T-cell (primary cell): ENCODE results near the gene FAM124B. TPM values are rescaled to one million over a fixed set of nuclear protein-coding genes. Genes with fewer than 3 reads are reported as not detected.
"Not testable (repeated sequence)": the region's sequence is repeated elsewhere in the genome, so short reads cannot be mapped to it uniquely, and the experiment has no call there.

ENCODE experiments used
- ATAC-seq, 4 experiments: fragments of 200-7000 bp in 3 of 4; fragments of 150-1000 bp in 1 of 4; cut with Tn5 transposase; replicated peaks in 1 of 4; 1 replicate in 3 of 4; 2 replicates in 1 of 4; pipeline ENCODE4 v1.10.0; 2021; ENCODE audit warnings: moderate library complexity in 3 of 4, mild to moderate bottlenecking in 2 of 4, moderate number of reproducible peaks in 1 of 4
- CTCF ChIA-PET, 2 donors: fragments of 300-600 bp; sonication (Branson Sonifier 250); formaldehyde crosslinking; loops; one replicate each; lab custom pipeline; 2022; ENCODE audit warnings: antibody characterized with exemption in 2 of 2; lab: Charles Lee
- POLR2A ChIA-PET, 2 donors: fragments of 300-600 bp; sonication (Branson Sonifier 250); formaldehyde crosslinking; loops; one replicate each; lab custom pipeline; 2022; ENCODE audit warnings: antibody characterized with exemption in 2 of 2; lab: Charles Lee
- DNase-seq, 35 experiments: peaks; one replicate each; pipeline versions ENCODE4 v3.0.0 to v3.0.0-alpha.2; 2013 to 2023
- H3K27ac ChIP-seq: one replicate; pipeline ENCODE4 v1.5.1; 2013; ENCODE audit warnings: low read length
- H3K27me3 ChIP-seq, 2 experiments: replicated peaks in 1 of 2; 1 replicate in 1 of 2; 2 replicates in 1 of 2; pipeline versions ENCODE4 v1.6.1 to v1.7.0; 2013; ENCODE audit warnings: low read length in 1 of 2, mixed read lengths in 1 of 2; ENCODE audit not compliant: control insufficient read depth in 2 of 2, insufficient read depth in 2 of 2; ENCODE audit errors: extremely low read depth in 1 of 2
- H3K36me3 ChIP-seq, 2 donors: 1 replicate in 1 of 2; 2 replicates in 1 of 2; pipeline versions ENCODE4 v1.6.1 to v1.7.0; 2013; ENCODE audit warnings: low read length in 1 of 2; ENCODE audit not compliant: control insufficient read depth in 2 of 2, insufficient read depth in 1 of 2; ENCODE audit errors: extremely low read depth in 1 of 2
- H3K4me1 ChIP-seq, 2 experiments: 1 replicate in 1 of 2; 2 replicates in 1 of 2; pipeline versions ENCODE4 v1.6.1 to v1.7.0; 2013; ENCODE audit warnings: low read length in 2 of 2, mixed read lengths in 1 of 2; ENCODE audit not compliant: insufficient read depth in 2 of 2, control insufficient read depth in 1 of 2; ENCODE audit errors: extremely low read depth in 1 of 2
- H3K4me3 ChIP-seq, 2 donors: 1 replicate in 1 of 2; 2 replicates in 1 of 2; pipeline versions ENCODE4 v1.5.1 to v1.7.0; 2013; ENCODE audit warnings: mild to moderate bottlenecking in 2 of 2, low read length in 1 of 2, moderate library complexity in 1 of 2; ENCODE audit not compliant: control insufficient read depth in 1 of 2; ENCODE audit errors: extremely low read depth in 1 of 2
- H3K9me3 ChIP-seq: 2 replicates; pipeline ENCODE4 v1.7.0; 2013
- H3K27ac Mint-ChIP-seq, 2 donors: one replicate each; pipeline ENCODE4 v1.8.0; 2020 to 2021; ENCODE audit warnings: mild to moderate bottlenecking in 2 of 2, mixed read lengths in 2 of 2
- H3K27me3 Mint-ChIP-seq, 2 donors: one replicate each; pipeline ENCODE4 v1.8.0; 2021 to 2022; ENCODE audit warnings: mixed read lengths in 2 of 2
- H3K36me3 Mint-ChIP-seq: one replicate; pipeline ENCODE4 v1.8.0; 2021; ENCODE audit warnings: mixed read lengths
- H3K4me1 Mint-ChIP-seq, 3 donors: one replicate each; pipeline ENCODE4 v1.8.0; 2020 to 2022; ENCODE audit warnings: mixed read lengths in 3 of 3, mild to moderate bottlenecking in 1 of 3
- H3K4me3 Mint-ChIP-seq, 3 donors: one replicate each; pipeline ENCODE4 v1.8.0; 2020 to 2022; ENCODE audit warnings: mild to moderate bottlenecking in 3 of 3, mixed read lengths in 3 of 3, moderate library complexity in 3 of 3
- H3K9me3 Mint-ChIP-seq, 3 donors: one replicate each; pipeline ENCODE4 v1.8.0; 2020 to 2022; ENCODE audit warnings: mixed read lengths in 3 of 3
- WGBS: methylation state at CpG from one replicate; pipeline ENCODE4 v1.1.5; 2013; ENCODE audit warnings: missing lambda C conversion rate; ENCODE audit not compliant: insufficient coverage; 5-methylcytosine and 5-hydroxymethylcytosine counted together
- total RNA-seq, 35 experiments: library from RNA in 6 of 35; stranded (reverse) in 6 of 35; fragments of 120-200 nt in 1 of 35; gene quantifications; one replicate each; pipeline versions ENCODE4 v1.2.1 to v1.2.4 and lab custom pipeline; 2013 to 2026

The FAM124B gene
- total RNA-seq, 5 donors from 2014 or later (not counting 1 experiment from before 2014, with no cell fraction given): 0.20 to 1.2 (median 0.76) TPM; not detected in 1

GRCh38 chr2:224400886-224401632, 848 bp downstream of the FAM124B start:
- no peak overlapping the region for H3K27ac Mint-ChIP-seq
- Histone ChIP-seq H3K9me3 (no peaks in the 10 kb centered on the region), H3K27ac (no peak overlapping the region), H3K4me1 (peaks cover 0 to 18% of the 10 kb centered on the region in 2 experiments), H3K36me3 (no peaks in the 10 kb centered on the region), H3K27me3 (peaks cover 0 to 16% of the 10 kb centered on the region in 2 experiments), H3K4me3 (peak overlapping the region; percentile 22 to 55)
- DNase-seq: peak in 4 of 35 experiments; percentile 1 to 16 (median 4)
- peaks cover 0 to 3% of the 10 kb centered on the region in 2 donors for H3K27me3 Mint-ChIP-seq
- peak overlapping the region; percentile 48 to 73 (median 70) for H3K4me3 Mint-ChIP-seq
- no peaks in the 10 kb centered on the region for H3K36me3 Mint-ChIP-seq
- peaks cover 3 to 16% (median 16%) of the 10 kb centered on the region in 3 donors for H3K4me1 Mint-ChIP-seq
- WGBS: 47% methylated on average over 22 of the region's 22 CpGs
- peak in 2 of 4 experiments; percentile 42 to 65 for ATAC-seq
- CTCF ChIA-PET: no interaction called here
- POLR2A ChIA-PET: interaction anchor here in 1 of 2 donors (0.5 kb wide), 1 partner anchor 285 kb away, joined by 3 read pairs; no protein-coding TSS in a partner anchor
- H3K9me3 Mint-ChIP-seq: peaks cover 0 to 5% (median 4%) of the 10 kb centered on the region in 3 donors

DNA sequence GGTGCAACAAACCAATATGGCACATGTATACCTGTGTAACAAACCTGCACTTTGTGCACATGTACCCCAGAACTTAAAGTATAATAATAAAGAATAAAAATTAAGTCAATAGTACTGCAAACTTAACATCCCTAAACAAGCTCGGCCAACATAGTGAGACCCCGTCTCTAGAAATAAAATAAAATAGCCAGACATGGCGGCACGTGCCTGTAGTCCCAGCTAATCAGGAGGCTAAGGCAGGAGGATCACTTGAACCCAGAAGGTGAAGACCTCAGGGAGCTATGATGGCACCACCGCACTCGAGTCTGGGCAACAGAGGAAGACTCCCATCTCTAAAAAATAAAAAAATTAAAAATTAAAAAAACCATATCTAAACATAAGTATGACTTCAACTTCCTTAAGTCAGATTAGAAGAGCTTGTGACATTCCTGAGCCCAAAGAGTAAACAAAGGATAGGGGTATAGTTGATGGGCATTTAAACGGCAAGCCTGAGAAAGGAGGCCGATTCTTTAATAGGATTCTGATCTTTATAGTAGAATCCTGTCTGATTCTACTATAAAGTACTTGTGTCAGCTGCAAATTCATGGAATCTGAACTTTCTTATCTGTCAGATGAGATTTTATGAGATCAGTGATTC, 1.6 kb downstream of the FAM124B start:
- Histone ChIP-seq H3K9me3 (no peaks in the 10 kb centered on the region), H3K4me1 (peaks cover 0 to 18% of the 10 kb centered on the region in 2 experiments), H3K4me3 (no peak overlapping the region), H3K27me3 (peaks cover 0 to 11% of the 10 kb centered on the region in 2 experiments), H3K27ac (no peak overlapping the region), H3K36me3 (no peaks in the 10 kb centered on the region)
- peak overlapping the region in 1 of 3 donors; percentile 73 for H3K4me3 Mint-ChIP-seq
- CTCF ChIA-PET: interaction anchor here in 1 of 2 donors (1.1 kb wide), 1 partner anchor 250 kb away, joined by 5 read pairs; no protein-coding TSS in a partner anchor
- H3K4me1 Mint-ChIP-seq: peaks cover 3 to 16% (median 16%) of the 10 kb centered on the region in 3 donors
- no CpG with 5 or more reads among the region's 8 CpGs for WGBS
- no peak overlapping the region for H3K27ac Mint-ChIP-seq
- H3K9me3 Mint-ChIP-seq: peaks cover 0 to 5% (median 4%) of the 10 kb centered on the region in 3 donors
- ATAC-seq (no peak), DNase-seq (no peak)
- no peaks in the 10 kb centered on the region for H3K36me3 Mint-ChIP-seq
- POLR2A ChIA-PET: interaction anchor here in 1 of 2 donors (0.5 kb wide), 1 partner anchor 286 kb away, joined by 3 read pairs; no protein-coding TSS in a partner anchor
- H3K27me3 Mint-ChIP-seq: peaks cover 0 to 3% of the 10 kb centered on the region in 2 donors

DNA sequence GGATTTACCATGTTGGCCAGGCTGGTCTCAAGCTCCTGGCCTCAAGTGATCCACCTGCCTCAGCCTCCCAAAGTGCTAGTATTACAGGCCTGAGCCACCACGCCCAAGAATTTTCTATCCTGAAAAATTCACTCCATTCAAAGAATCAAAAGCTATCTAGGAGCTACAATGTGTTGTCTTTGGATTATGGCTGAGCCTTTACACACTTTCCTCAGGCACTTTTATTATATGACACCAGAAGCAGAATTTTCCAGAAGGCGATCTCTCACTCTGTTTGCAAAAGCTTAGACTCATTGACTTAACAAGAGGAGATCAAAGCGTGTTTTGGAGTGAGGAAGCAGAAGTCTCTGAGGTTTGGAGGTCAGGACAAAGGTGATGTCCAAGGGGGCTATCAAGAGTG, 3.6 kb downstream of the FAM124B start:
- no peak overlapping the region for H3K4me3 Mint-ChIP-seq
- H3K27me3 Mint-ChIP-seq: peaks cover 0 to 2% of the 10 kb centered on the region in 2 donors
- peaks cover 0 to 8% of the 10 kb centered on the region in 2 experiments for H3K27me3 ChIP-seq
- H3K36me3 Mint-ChIP-seq: no peaks in the 10 kb centered on the region
- no peak overlapping the region for H3K27ac ChIP-seq
- H3K9me3 ChIP-seq: no peaks in the 10 kb centered on the region
- 60% methylated on average over 1 of the region's 3 CpGs for WGBS
- no peak overlapping the region for H3K4me3 ChIP-seq
- peaks cover 0 to 18% of the 10 kb centered on the region in 2 experiments for H3K4me1 ChIP-seq
- CTCF ChIA-PET: interaction anchor here in 1 of 2 donors (0.6 kb wide), 1 partner anchor 381 kb away, joined by 3 read pairs; no protein-coding TSS in a partner anchor
- H3K36me3 ChIP-seq: no peaks in the 10 kb centered on the region
- POLR2A ChIA-PET: interaction anchor here in 1 of 2 donors (0.6 kb wide), 1 partner anchor 43 kb away, joined by 5 read pairs; no protein-coding TSS in a partner anchor
- no peak overlapping the region for H3K27ac Mint-ChIP-seq
- H3K4me1 Mint-ChIP-seq: peaks cover 3 to 16% (median 16%) of the 10 kb centered on the region in 3 donors
- DNase-seq (no peak), ATAC-seq (no peak)
- peaks cover 0 to 5% (median 4%) of the 10 kb centered on the region in 3 donors for H3K9me3 Mint-ChIP-seq

GRCh38 chr2:224397100-224397499, 4.8 kb downstream of the FAM124B start:
- peaks cover 0 to 11% of the 10 kb centered on the region in 2 experiments for H3K4me1 ChIP-seq
- ATAC-seq, CTCF ChIA-PET, H3K9me3 ChIP-seq, POLR2A ChIA-PET, DNase-seq, H3K27me3 Mint-ChIP-seq, H3K9me3 Mint-ChIP-seq, H3K27ac ChIP-seq, H3K36me3 Mint-ChIP-seq, H3K4me3 Mint-ChIP-seq, H3K27me3 ChIP-seq, H3K36me3 ChIP-seq, H3K4me3 ChIP-seq, H3K27ac Mint-ChIP-seq: not testable (repeated sequence)
- peaks cover 1 to 14% (median 13%) of the 10 kb centered on the region in 3 donors for H3K4me1 Mint-ChIP-seq
- 85% methylated on average over 2 of the region's 5 CpGs for WGBS

- H3K27me3 Mint-ChIP-seq: no peaks in the 10 kb centered on the region
- DNase-seq (no peak), ATAC-seq (no peak)
- no peaks in the 10 kb centered on the region for H3K27me3 ChIP-seq
- H3K4me3 Mint-ChIP-seq: no peak overlapping the region
- H3K4me1 Mint-ChIP-seq: peaks cover 0 to 2% (median 1%) of the 10 kb centered on the region in 3 donors
- no peaks in the 10 kb centered on the region for H3K36me3 ChIP-seq
- no peak overlapping the region for H3K27ac Mint-ChIP-seq
- POLR2A ChIA-PET: interaction anchor here in 1 of 2 donors (0.7 kb wide), 1 partner anchor 40 kb away, joined by 4 read pairs; no protein-coding TSS in a partner anchor
- H3K4me1 ChIP-seq: no peaks in the 10 kb centered on the region
- peaks cover 0 to 5% (median 4%) of the 10 kb centered on the region in 3 donors for H3K9me3 Mint-ChIP-seq
- CTCF ChIA-PET: no interaction called here
- 90% methylated on average over 8 of the region's 9 CpGs for WGBS
- H3K9me3 ChIP-seq: no peaks in the 10 kb centered on the region
- H3K36me3 Mint-ChIP-seq: no peaks in the 10 kb centered on the region
- no peak overlapping the region for H3K27ac ChIP-seq
- H3K4me3 ChIP-seq: no peak overlapping the region
Measured at GRCh38 chr2:224395620-224396390, 6.1 kb downstream of the FAM124B start.
